Retina (tissue), 1 donor: ENCODE results near the gene GLT1D1.
A peak's percentile ranks its signal among the peaks of the same experiment; 100 is the strongest.
"Not testable (repeated sequence)": the region's sequence is repeated elsewhere in the genome, so short reads cannot be mapped to it uniquely, and the experiment has no call there.

Source experiments
- DNase-seq: peaks from one replicate; pipeline ENCODE4 v3.0.0-alpha.2; 2016

GLT1D1 gene

DNA sequence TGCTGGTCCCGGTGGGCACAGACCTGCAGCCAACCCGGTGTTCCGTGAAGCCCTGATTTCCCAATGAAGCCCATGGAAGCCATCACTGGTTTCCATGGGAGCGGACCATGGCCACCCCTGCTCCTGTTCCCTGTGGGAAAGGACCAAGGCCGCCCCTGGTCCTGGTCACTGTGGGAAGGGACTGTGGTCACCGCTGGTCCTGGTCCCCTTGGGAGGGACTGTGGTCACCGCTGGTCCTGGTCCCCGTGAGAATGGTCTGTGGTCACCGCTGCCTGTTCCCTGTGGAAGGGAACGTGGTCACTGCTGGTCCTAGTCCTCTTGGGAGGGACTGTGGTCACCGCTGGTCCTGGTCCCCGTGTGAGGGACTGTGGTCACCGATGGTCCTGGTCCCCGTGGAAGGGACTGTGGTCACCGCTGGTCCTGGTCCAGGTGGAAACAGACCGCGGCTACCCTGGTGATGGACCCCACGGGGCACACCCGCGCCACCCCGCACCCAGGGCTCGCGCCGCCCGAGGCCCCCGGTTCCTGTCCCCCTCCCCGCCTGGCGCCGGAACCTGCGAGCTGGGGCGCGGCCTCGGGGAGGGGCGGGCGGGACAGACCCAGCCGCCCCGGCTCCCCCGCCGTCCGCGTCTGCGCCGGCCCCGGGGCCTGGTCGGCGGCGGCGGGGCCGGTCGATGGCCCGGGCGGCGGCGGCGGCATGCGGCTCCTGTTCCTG lies at the start of gene GLT1D1:
GLT1D1 (plus strand) TSS at position 594 of the 715 bp plus-strand sequence; CDS start at position 698, 104 bp downstream.
- DNase-seq, result peak; percentile 28

DNA sequence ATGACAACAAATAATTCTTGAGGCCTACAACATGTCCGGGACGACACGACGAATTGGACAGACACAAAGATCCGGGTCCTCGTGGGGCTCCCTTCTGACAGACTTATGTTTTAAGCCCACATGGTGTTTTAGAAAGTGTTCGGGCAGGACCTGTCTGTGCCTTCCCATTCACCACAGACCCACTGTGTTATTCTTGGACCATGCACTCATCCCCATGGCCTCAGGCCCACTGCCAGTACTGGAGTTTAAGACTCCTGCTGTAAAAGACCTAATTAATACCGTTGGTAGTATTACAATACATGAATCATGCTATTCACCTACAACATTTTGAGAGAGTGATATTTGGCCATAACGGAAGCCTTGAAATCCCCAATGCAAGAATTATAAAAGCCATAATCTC lies 49.5 kb upstream of the GLT1D1 start:
- no peak for DNase-seq

DNA sequence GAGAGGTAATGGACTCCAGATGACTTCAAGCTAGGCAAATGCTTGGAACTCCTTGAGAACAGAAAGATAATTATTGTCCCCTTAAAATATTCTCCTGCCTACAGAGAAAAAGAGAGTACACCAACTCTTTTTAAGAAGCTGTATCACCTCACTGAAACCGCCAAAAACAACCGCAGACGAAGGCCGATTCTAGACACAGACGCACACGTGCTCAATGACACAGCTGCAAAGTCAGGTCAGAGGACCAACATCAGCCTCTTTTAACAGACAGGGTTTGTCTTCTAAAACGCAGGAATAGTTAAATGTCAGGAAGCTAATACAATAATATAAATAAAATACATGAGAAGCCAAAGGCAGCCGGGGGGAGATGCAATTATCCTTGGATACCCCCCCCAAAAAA lies 48.5 kb upstream of the GLT1D1 start:
- DNase-seq, result no peak

DNA sequence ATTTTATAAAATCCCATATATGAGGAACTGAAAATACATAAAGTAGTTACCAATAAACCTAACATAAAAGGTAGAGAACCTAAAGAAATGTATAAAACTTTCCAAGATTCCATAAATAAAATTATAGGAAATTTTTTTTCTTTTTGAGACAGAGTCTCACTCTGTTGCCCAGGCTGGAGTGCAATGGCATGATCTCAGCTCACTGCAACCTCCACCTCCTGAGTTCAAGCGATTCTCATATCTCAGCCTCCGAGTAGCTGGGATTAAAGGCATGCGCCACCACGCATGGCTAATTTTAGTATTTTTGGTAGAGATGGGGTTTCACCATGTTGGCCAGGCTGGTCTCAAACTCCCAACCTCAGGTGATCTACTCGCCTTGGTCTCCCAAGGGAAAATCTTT lies 47.9 kb upstream of the GLT1D1 start:
- DNase-seq, result not testable (repeated sequence)

DNA sequence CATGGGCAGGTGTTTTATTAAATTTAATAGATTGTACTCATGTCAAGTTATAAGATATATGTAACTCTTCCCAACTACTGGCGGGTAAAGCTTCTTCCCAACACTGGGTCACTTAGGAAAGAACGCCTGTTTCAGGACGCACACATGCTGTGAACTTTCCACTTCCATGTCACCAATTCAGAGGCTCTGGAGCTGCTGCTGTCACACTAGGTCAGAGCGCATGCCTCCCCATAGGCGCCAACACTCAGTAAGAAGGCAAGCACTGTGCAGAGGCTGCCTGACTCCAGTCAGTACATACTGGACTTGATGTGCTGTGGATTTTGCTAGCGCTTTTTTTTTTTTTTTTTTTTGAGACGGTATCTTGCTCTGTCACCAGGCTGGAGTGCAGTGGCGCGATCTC lies 46.7 kb upstream of the GLT1D1 start:
- no peak for DNase-seq

DNA sequence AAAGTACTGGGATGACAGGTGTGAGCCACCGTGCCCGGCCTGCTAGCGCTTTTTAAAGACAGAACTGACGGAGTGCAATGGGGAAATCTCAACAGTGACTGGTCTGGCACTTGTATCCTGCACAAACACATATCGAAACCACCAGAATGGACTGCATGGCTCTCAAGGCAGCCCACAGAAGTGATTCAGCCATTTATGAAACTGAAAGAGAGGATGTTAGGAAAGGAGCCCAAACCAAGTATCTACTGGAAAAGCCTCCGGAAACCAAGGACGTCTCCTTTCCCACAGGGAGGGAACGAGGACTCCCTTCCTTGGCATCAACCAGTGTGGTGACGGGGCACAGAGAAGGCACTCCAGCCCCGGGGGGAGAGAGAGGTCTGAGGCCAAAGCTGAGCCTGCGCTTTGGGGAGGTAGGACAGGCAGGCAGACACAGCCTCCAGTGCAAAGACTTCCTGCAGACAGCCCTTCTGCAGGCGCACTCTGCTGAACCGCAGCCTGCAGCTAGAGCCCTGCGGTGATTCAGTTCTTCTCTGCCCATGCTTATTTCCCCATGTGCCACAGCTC lies 46.0 kb upstream of the GLT1D1 start:
- no peak for DNase-seq

DNA sequence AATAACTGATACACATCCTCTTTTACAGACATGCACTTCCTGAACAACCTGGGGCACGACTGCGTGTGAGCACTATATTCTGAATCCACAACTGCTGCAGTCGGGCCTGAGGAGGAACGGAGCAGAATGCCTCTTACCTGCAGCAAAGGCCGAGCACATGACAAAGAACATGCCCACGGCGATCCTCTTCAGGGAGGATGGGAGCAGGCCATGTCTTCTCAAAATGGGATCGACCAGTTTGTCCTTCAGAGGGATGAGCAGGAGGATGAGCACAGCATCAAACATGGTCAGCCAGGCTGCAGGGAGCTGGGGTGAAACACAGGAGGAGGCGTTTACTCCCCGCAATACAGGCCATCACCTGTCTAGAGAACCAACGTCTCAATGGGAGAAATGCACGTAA lies 44.6 kb upstream of the GLT1D1 start:
- no peak for DNase-seq

DNA sequence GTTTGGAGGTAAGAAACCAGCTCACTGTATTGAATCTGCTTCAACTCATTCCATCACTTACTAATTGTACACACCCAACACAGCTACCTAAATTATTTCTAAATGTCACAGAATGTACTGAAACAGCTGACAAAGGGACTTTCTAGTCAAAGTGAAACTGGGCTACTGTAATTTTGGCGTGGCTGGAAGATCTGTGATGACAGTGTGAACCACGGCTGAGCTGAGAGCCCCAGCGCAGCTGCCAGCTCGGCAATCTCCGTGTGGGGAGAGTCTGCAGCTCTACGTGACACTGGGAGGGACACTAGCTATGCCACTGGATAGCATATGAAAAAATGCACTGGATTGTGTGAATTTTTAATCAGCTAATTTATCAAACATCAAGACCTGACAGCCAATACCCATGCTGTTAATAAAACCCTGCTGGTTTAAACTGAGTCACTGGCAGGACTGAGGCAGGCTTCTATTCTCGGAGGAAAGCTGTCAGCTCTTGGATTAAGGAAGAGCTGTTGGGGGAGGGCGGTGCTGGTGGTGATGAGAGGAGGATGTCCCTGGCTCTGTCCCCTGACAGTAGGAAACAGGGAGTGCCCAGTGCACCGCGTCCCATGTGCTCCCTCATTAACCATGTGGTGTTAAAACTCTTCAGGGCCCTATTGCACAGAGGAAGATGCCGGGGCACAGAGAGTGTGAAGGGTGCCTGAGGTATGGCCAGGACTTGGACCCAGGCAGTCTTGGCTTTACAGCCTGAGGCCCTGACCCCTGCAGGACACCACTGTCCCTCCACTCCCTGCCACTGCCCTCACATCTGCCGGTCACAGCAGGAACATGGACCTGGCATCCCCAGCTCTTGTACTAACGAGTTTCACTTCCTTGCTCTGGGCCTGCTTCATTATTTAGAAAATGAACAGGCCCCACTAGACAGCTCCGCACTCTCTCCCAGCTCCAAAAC lies 42.8 kb upstream of the GLT1D1 start:
- DNase-seq, result no peak

DNA sequence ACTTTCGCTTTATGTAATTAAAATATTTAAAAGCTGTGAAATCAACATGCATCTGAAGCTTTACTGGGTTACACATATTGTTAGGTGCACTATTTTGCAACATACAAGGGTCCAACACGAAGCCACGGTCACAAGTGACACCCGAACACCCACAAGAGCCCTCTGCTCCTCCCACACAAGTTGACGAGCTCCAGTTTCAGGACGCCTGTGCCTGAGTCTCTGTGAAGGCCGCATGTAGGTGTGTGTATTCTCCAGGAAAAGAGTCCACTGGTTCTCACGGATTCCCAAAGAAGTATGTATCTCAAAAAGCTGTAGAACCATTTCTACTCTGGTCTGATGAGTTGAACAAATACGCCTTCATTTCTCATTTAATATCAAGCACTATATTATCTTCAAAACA lies 41.5 kb upstream of the GLT1D1 start:
- no peak for DNase-seq

DNA sequence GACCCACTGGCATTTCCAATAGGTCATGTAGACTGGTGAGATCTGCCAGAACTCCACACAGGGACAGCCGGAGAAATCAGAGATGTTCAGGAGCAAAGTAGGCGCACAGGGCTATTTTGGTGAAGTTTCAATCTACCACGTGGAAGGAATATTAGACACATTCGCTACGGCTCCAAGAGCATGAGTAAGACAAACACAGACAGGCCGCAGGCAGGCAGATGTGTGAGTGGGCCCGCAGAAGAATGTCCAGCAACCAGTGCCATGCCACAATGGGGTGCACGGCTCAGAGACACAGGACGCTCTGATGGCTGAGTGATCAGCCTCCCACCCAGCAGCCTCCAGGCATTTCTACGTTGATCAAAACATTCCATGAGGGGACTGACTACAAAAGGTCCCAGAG lies 39.9 kb upstream of the GLT1D1 start:
- DNase-seq, result no peak

DNA sequence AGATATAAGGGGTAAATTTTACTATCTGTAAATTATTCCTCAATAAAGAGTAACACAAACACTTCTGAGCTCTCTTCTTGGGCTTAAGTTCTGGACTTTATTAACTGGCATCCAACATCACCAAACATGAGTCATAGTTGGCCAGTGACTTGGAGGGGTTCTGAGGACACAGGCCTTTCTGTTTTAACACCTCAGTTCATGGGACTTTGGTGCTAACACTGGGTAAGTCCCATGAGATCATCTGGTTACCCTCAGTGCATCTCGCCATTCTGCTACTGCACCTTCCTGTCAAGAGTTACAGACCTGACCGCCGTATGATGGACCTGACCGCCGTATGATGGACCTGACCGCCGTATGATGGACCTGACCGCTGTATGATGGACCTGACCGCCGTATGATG lies 39.4 kb upstream of the GLT1D1 start:
- DNase-seq, result no peak

DNA sequence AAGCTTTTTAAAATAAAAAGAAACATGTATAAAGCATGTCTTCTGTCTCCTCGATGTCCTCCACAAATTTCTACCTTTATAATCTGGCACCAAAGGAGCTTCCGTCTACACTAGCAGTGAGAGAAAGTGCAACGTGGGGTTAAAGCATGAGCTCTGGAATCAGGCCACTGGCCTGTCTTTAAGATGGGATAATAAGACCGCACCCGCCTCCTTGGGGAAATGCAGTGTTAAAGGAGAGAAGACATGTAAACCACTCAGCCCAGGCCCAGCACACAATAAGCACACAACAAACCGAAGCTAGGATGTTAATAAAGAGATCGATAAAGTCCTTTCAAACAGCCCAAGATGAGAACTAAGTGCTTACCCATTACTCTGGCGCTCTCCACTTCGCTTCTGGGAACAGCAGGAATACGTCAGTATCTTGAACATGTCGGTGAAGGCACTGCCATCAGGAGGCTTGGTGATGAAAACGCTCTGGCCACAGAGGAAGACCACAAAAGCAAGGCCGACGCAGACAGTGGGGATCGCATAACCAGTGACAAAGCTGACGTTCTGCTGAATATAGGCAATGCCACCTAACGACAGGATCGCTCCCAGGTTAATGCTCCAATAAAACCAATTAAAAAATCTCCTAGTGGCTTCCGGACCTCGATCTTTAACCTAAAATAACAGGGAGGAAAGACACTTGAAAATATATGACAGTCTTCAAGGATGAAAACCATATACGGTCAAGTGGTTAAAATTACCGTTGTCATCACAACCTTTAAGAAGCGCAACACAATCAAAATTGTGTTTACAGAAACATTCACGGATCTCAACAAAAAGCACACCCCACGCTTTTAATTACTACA lies 38.6 kb upstream of the GLT1D1 start:
- DNase-seq, result no peak

DNA sequence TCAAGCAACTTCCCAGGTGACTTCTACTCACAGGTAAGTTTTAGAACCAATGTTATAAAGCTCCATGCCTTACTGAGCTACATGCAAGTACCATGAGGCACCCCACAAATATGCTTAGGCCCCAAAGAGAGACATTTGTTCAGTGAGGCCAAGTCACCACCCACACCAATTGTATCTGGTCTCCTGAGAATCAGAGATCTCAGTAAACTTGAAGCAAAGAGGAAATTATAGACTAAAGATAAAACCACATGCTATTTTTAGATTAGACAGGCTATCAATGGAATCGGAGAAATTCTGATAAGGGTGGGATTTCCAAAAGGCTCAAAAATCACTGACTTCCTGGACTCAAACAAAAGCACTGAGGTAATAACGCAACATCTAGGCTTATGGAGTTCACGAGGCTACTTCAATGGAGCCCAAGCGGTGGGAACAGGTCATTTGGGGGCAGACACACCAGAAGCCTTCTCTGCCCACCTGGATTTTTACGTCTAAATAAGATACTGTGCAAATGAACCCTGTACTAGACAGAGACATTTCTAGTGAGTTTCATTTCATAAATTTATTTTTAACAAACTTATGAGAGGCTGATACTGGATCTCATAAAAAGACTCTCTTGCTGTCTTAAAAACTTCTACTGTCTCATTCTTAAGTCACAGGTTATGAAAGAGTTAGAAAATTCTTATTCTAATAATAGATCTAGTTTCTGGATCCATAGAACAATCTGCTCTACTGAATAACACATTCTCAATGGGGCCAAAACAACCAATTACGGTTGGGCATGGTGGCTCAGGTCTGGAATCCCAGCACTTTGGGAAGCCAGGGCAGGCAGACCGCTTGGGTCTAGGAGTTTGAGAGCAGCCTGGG lies 37.3 kb upstream of the GLT1D1 start:
- DNase-seq, result no peak

DNA sequence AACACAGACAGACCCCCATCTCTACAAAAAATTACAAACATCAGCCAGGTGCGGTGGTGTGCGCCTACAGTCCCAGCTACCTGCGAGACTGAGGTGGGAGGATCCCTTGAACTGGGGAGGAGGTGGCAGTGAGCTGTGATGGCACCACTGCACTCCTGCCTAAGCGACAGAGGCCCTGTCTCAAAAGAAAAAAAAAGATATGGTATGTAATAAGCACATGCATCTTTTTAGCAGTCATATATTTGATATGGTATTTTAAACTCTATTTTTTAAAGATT lies 36.7 kb upstream of the GLT1D1 start:
- no peak for DNase-seq

DNA sequence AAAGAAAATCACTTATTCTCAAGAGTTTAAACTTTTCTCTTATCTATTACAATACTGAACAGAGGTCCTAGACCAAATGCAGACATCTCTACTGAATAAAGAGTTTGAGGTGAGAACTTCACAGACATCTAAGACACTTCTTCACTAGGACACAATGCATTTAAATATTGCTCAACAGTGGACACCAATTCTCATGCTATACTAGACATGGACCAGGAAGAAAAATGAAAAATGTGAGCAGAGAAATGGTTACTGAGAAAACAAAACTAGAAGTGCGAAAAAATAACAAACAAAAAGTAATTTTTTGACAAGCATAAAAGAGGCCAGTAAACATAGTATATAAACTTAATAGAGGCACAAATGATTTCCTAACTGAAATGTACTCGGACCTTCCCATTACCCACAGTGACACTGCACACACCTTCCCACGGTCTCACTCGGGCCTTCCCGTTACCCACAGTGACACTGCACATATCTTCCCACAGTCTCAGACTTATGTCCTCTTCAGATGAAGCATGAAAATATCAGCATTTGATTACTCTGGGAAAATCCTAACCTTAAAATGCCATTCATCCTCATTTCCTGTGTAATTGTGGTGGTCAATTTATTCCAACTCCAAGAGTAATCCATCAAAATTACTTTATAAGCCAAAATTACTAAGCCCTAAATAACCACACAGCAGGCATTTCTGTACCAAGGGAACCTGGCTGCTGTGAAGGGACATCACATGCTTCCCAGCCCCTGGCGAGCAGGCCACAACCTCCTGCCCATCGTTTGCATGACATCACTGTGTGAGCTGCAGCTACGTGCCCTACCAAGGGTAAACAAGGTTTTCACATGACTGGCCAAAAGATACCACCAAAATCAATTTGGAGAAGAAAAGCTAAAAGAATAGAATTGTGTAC lies 35.9 kb upstream of the GLT1D1 start:
- peak; percentile 37 for DNase-seq

DNA sequence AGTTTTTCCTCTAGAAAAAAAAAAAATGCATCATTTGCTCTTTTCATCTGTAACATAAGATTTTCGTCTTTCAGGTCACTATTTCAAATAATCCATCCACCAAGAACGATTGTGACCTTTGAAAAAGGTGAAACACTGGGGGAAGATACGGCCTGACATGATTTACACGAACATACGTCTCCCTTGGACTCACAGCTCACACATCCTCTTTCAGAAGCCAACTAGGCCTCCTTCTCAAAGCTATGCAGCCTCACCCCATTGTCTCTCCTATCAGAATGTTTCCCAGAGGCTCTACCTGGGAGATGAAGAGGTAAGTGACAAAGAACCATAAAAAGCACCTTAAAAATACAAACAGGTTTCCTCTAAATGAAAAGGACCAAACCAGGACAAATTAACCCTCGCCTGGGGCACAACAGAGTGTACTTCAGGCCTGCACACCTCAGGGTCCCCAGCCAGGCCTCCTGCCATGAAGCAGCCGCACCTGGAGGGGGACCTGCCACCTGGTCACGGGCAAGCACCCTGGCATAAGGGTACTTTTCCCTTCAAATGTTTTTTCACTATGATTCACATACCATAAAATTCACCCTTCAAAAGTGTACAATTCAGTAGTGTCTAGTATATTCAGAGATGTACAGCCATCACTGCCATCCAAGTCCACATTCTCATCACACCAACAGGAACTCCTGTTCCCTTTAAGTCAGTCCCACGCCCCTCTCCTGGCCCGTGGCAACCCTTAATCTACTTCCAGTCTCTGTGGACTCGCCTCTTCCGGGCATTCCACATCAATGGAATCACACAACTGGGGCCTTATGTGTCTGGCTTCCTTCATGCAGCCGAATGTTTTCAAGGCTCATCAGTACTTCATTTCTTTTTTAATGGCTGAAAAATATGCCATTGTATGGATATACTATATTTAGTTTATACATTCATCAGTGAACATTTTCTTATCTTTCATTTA lies 34.9 kb upstream of the GLT1D1 start:
- DNase-seq, result no peak

DNA sequence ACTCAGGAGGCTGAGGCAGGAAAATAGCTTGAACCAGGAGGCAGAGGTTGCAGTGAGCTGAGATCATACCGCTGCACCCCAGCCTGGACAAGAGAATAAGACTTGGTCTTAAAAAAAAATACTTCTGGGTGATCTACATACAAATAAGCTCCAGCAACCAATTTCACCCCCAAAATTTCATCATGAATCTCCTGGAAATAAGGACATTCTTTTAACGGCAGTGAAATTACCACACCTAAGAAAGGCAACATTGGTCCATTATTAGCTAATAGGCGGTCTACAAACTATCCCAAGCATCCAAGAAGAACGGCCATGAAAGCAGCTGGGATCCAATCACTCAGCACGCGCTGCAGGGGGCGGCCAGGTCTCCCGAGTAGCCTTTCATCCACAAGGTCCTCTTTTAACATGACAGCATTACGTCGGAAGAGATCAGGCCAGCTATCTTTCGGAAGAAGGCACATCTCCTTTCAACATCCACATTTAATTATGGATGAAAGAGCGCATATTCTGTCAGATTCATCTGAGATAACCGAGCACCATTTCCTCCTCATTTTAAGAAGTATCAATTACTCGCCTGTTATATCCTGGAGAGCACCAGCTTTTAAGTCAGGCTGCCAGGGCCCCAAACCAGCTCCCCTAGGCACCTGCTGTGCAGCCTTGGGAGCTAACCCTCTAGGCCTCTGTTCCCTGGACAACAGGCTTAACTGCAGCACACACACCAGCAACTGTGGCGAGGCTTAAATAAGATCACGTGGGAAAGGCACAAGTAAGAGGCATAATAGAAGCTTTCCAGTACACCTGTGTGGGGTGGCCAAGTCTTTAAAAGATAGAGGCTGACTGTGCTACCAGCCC lies 33.8 kb upstream of the GLT1D1 start:
- DNase-seq, result peak; percentile 36

DNA sequence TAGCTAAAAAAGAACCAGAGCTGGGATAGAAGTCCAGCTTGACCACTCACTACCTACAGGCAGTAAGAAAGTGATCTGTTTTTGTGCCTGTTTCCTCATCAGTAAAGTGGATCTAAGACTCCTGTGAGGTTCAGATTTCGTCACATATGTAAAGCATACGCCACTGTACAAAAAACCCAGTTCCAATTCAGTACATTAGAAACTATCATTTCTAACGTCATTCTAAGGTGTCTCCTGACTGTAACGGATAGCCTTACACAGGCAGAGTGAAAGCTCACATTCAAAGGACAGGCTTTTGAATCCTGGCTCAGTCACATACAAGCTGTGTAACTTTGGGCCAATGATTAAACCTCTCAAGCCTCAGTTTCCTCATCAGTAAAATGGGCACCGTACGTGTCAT lies 33.0 kb upstream of the GLT1D1 start:
- no peak for DNase-seq
